Activated CD4-positive, alpha-beta T cell treated with anti-CD3 and anti-CD28 coated beads, Interleukin-2, amount 50 U/mL, for 4 hours (primary cell): ENCODE results near the gene KCNMB2.
"Not testable (repeated sequence)": the region's sequence is repeated elsewhere in the genome, so short reads cannot be mapped to it uniquely, and the experiment has no call there.

Experiments
- DNase-seq, 2 experiments: peaks; one replicate each; pipeline ENCODE4 v3.0.0-alpha.2; 2020

KCNMB2 gene

GRCh38 chr3:178536211-178537079 is at the start of gene KCNMB2:
Gene KCNMB2, plus strand, starts transcription at chr3:178536436.
- DNase-seq: no peak

GRCh38 chr3:178486903-178487302 is 49.3 kb upstream of the KCNMB2 start:
- DNase-seq: no peak

- DNase-seq: no peak
Observed at GRCh38 chr3:178487752-178488151, 48.5 kb upstream of the KCNMB2 start.

- DNase-seq: no peak
Observed at GRCh38 chr3:178491751-178492150, 44.5 kb upstream of the KCNMB2 start.

GRCh38 chr3:178492491-178492890 is 43.7 kb upstream of the KCNMB2 start:
- no peak for DNase-seq

GRCh38 chr3:178494386-178494785 is 41.9 kb upstream of the KCNMB2 start:
- no peak for DNase-seq

GRCh38 chr3:178496911-178497310 is 39.3 kb upstream of the KCNMB2 start:
- DNase-seq: no peak

GRCh38 chr3:178498871-178499270 is 37.4 kb upstream of the KCNMB2 start:
- DNase-seq: no peak

- DNase-seq: no peak
Observed at GRCh38 chr3:178500631-178501030, 35.6 kb upstream of the KCNMB2 start.

GRCh38 chr3:178504128-178504527 is 32.1 kb upstream of the KCNMB2 start:
- DNase-seq: no peak

- DNase-seq: no peak
Observed at GRCh38 chr3:178505832-178506231, 30.4 kb upstream of the KCNMB2 start.

- DNase-seq: no peak
Observed at GRCh38 chr3:178507507-178508442, 28.5 kb upstream of the KCNMB2 start.

- no peak for DNase-seq
Observed at GRCh38 chr3:178508443-178508825, 27.8 kb upstream of the KCNMB2 start.

GRCh38 chr3:178510496-178510895 is 25.7 kb upstream of the KCNMB2 start:
- DNase-seq: no peak

GRCh38 chr3:178512647-178513046 is 23.6 kb upstream of the KCNMB2 start:
- no peak for DNase-seq

- DNase-seq: no peak
Observed at GRCh38 chr3:178513546-178514380, 22.5 kb upstream of the KCNMB2 start.

GRCh38 chr3:178514401-178514800 is 21.8 kb upstream of the KCNMB2 start:
- DNase-seq: no peak

GRCh38 chr3:178515076-178515744 is 21.0 kb upstream of the KCNMB2 start:
- DNase-seq: not testable (repeated sequence)

GRCh38 chr3:178517665-178518334 is 18.4 kb upstream of the KCNMB2 start:
- no peak for DNase-seq

- DNase-seq: no peak
Observed at GRCh38 chr3:178518660-178519396, 17.4 kb upstream of the KCNMB2 start.

GRCh38 chr3:178519701-178520100 is 16.5 kb upstream of the KCNMB2 start:
- DNase-seq: no peak
